Psoas muscle (tissue), 8 donors: ENCODE results near the gene RFX2. TPM values are rescaled to one million over a fixed set of nuclear protein-coding genes. Genes with fewer than 3 reads are reported as not detected.
A peak's percentile ranks its signal among the peaks of the same experiment; 100 is the strongest.

Experiments used
- ATAC-seq, 4 donors: fragments of 200-7000 bp; cut with Tn5 transposase; one replicate each; pipeline ENCODE4 v1.9.1; 2020; ENCODE audit warnings: moderate library complexity in 3 of 4, mild to moderate bottlenecking in 2 of 4
- DNase-seq, 2 donors: peaks; one replicate each; pipeline ENCODE4 v3.0.0-alpha.2; 2020
- H3K27ac ChIP-seq: fragments of 200-600 bp; one replicate; pipeline ENCODE4 v1.8.0; 2022
- H3K27me3 ChIP-seq, 3 donors: fragments of 200-600 bp in 1 of 3; one replicate each; pipeline versions ENCODE4 v1.6.1 to v1.8.0; 2013 to 2022; ENCODE audit warnings: low read length in 2 of 3, mild to moderate bottlenecking in 2 of 3, moderate library complexity in 1 of 3; ENCODE audit not compliant: insufficient read depth in 3 of 3
- H3K36me3 ChIP-seq, 2 donors: fragments of 200-600 bp in 1 of 2; one replicate each; pipeline versions ENCODE4 v1.6.1 to v1.8.0; 2013 to 2022; ENCODE audit warnings: low read depth in 1 of 2, mild to moderate bottlenecking in 1 of 2, moderate library complexity in 1 of 2; ENCODE audit not compliant: insufficient read depth in 1 of 2
- H3K4me1 ChIP-seq: fragments of 200-600 bp; one replicate; pipeline ENCODE4 v1.8.0; 2022
- H3K4me3 ChIP-seq: fragments of 200-600 bp; one replicate; pipeline ENCODE4 v1.8.0; 2022; ENCODE audit warnings: mild to moderate bottlenecking
- H3K9me3 ChIP-seq: fragments of 200-600 bp; one replicate; pipeline ENCODE4 v1.8.0; 2022
- WGBS, 3 donors: extraction: QIAGEN DNeasy Blood & Tissue Kit; methylation state at CpG; one replicate each; pipeline versions ENCODE4 v1.1.6 to v1.1.7; 2013; 5-methylcytosine and 5-hydroxymethylcytosine counted together
- intact Hi-C, 2 donors: fragments of 100-400 bp; cut with DNase I; formaldehyde crosslinking; loops; one replicate each; pipeline versions ENCODE4 v1.11.0 to v1.14.2; 2022
- polyA plus RNA-seq, 3 donors: library from polyadenylated mRNA; stranded (reverse); fragments of 200-250 nt; gene quantifications; one replicate each; pipeline ENCODE4 v1.2.3, GENCODE V29; 2013
- total RNA-seq, 4 donors: library from RNA; stranded (reverse); fragmentation: NEBNext Ultra II Directional in 2 of 4; extraction: Animal tissue kit (Norgen Biotek cat#: 25700) in 2 of 4; gene quantifications; one replicate each; pipeline versions ENCODE4 v1.2.1 to v1.2.4, GENCODE V29; 2021 to 2023
- TF ChIP-seq, protein P1 (sequence below): fragments of 200-600 bp; IDR thresholded peaks from one replicate; pipeline ENCODE4 v1.8.0; 2022; ENCODE audit warnings: antibody characterized with exemption
- donor health status: healthy with polysubstance abuse.
- donor health status: DM: no; HTN: no; CAD: no; lungs with moderate emphysema.
- donor health status: Bipolar disorder and iron deficiency.
- donor health status: healthy.
- donor health status: DM: yes; HTN: yes; CAD: no.
- donor health status: DM: no; HTN: no; CAD: no.
- donor health status: DM: no; HTN: no; CAD: no.
- donor health status: DM: yes; HTN: yes; CAD: no.

The RFX2 gene
- total and polyA plus RNA-seq, 7 donors = 0.58 to 2.1 (median 1.0) TPM

GRCh38 chr19:6126335-6126974 is 16.2 kb upstream of the RFX2 start:
- Histone ChIP-seq H3K9me3 (peaks cover 2% of the 10 kb centered on the region), H3K27me3 (no peaks in the 10 kb centered on the region), H3K36me3 (no peaks in the 10 kb centered on the region), H3K27ac (no peak overlapping the region), H3K4me1 (no peaks in the 10 kb centered on the region), H3K4me3 (no peak overlapping the region)
- ATAC-seq = no peak
- WGBS, 3 donors = 35 to 37% (median 36%) methylated on average over 3 of the region's 3 CpGs
- intact Hi-C loops = no loop called here
- no peak for DNase-seq
- TF ChIP-seq, protein P1, sequence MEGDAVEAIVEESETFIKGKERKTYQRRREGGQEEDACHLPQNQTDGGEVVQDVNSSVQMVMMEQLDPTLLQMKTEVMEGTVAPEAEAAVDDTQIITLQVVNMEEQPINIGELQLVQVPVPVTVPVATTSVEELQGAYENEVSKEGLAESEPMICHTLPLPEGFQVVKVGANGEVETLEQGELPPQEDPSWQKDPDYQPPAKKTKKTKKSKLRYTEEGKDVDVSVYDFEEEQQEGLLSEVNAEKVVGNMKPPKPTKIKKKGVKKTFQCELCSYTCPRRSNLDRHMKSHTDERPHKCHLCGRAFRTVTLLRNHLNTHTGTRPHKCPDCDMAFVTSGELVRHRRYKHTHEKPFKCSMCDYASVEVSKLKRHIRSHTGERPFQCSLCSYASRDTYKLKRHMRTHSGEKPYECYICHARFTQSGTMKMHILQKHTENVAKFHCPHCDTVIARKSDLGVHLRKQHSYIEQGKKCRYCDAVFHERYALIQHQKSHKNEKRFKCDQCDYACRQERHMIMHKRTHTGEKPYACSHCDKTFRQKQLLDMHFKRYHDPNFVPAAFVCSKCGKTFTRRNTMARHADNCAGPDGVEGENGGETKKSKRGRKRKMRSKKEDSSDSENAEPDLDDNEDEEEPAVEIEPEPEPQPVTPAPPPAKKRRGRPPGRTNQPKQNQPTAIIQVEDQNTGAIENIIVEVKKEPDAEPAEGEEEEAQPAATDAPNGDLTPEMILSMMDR = peak; percentile 5

DNA sequence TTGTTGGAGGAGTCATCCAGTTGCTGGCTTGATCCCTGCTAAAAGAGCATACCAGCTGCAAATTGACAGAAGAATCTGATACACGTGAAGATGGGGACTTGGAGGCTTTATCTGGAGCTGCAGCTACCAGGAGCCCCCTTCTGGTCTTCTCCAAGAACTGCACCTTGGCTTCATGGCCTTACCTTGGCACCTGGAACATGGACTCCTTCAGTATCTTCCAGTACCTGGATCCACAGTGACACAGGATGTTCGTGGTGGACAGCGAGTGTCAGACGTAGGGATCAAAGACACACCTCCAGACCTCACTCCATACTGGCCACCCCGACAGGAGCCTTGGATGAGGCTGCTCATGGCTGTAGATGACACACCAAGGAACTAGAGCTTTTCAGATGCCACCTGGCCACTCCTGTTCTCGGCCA is 15.3 kb upstream of the RFX2 start:
- Histone ChIP-seq H3K36me3 (no peaks in the 10 kb centered on the region), H3K9me3 (peaks cover 2% of the 10 kb centered on the region), H3K27me3 (peaks cover 0 to 5% (median 0%) of the 10 kb centered on the region in 3 donors), H3K4me3 (no peak overlapping the region), H3K27ac (no peak overlapping the region), H3K4me1 (no peaks in the 10 kb centered on the region)
- intact Hi-C loops = loop anchor here (1.0 kb wide), 2 partner anchors 76 to 77 kb away; no protein-coding TSS in a partner anchor
- TF ChIP-seq, protein P1 = peak; percentile 90
- DNase-seq (peak in 1 of 2 donors; percentile 35), ATAC-seq (peak in 3 of 4 donors; percentile 80 to 84 (median 81))
- 29 to 31% (median 30%) methylated on average over 6 of the region's 6 CpGs for WGBS, 3 donors

DNA sequence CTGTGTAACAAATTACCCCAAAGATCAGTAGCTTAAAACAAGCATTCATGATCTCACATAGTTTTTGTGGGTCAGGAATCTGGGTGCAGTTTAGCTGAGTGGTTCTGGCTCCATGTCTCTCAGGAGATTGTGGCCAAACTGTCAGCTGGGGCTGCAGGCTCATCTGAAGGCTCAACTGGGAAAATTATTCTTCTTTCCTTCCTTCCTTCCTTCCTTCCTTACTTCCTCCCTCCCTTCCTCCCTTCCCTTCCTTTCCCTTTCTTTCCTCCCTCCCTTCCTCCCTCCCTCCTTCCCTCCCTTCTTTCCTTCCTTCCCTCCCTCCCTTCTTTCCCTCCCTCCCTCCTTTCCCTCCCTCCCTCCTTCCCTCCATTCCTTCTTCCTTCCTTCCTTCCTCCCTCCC is 8.7 kb upstream of the RFX2 start:
- intact Hi-C loops = no loop called here
- ATAC-seq = no peak
- H3K27ac ChIP-seq = no peak overlapping the region

GRCh38 chr19:6118043-6118442 is 7.7 kb upstream of the RFX2 start:
- H3K36me3 ChIP-seq = no peaks in the 10 kb centered on the region
- DNase-seq (no peak), ATAC-seq (no peak)
- H3K27me3 ChIP-seq = peaks cover 0 to 6% (median 1%) of the 10 kb centered on the region in 3 donors
- TF ChIP-seq, protein P1 = no peak
- peaks cover 4% of the 10 kb centered on the region for H3K9me3 ChIP-seq
- H3K4me3 ChIP-seq = no peak overlapping the region
- no peak overlapping the region for H3K27ac ChIP-seq
- 65 to 79% (median 66%) methylated on average over 2 of the region's 2 CpGs for WGBS, 3 donors
- intact Hi-C loops = no loop called here
- H3K4me1 ChIP-seq = no peaks in the 10 kb centered on the region

More for the DNA sequence above, 8.7 kb upstream of the RFX2 start:
- DNase-seq = no peak
- peaks cover 0 to 6% (median 1%) of the 10 kb centered on the region in 3 donors for H3K27me3 ChIP-seq
- no peaks in the 10 kb centered on the region for H3K4me1 ChIP-seq
- H3K4me3 ChIP-seq = no peak overlapping the region
- no peaks in the 10 kb centered on the region for H3K36me3 ChIP-seq
- H3K9me3 ChIP-seq = peaks cover 4% of the 10 kb centered on the region
- TF ChIP-seq, protein P1 = no peak

GRCh38 chr19:6117534-6117933 is 7.2 kb upstream of the RFX2 start:
- Histone ChIP-seq H3K36me3 (no peaks in the 10 kb centered on the region), H3K27ac (no peak overlapping the region), H3K4me1 (no peaks in the 10 kb centered on the region), H3K4me3 (no peak overlapping the region), H3K27me3 (peaks cover 0 to 6% (median 1%) of the 10 kb centered on the region in 3 donors), H3K9me3 (peaks cover 4% of the 10 kb centered on the region)
- TF ChIP-seq, protein P1 = no peak
- no peak for DNase-seq
- intact Hi-C loops = no loop called here
- no peak for ATAC-seq
